Activated CD8-positive, alpha-beta T cell treated with anti-CD3 and anti-CD28 coated beads for 36 hours (primary cell): ENCODE data around the gene CLDN34. TPM values are rescaled to one million over a fixed set of nuclear protein-coding genes. Genes with fewer than 3 reads are reported as not detected.
A peak's percentile ranks its signal among the peaks of the same experiment; 100 is the strongest.

Experiments
- ATAC-seq: fragments of 200-7000 bp; cut with Tn5 transposase; one replicate; pipeline ENCODE4 v1.10.0; 2021; ENCODE audit warnings: mild to moderate bottlenecking, moderate library complexity
- CTCF ChIA-PET: fragments of 350-600 bp; sonication (Branson Sonifier 250); formaldehyde crosslinking; loops from one replicate; lab custom pipeline; 2021; ENCODE audit warnings: antibody characterized with exemption; lab: Charles Lee
- POLR2A ChIA-PET: fragments of 350-600 bp; sonication (Branson Sonifier 250); formaldehyde crosslinking; loops from one replicate; lab custom pipeline; 2021; ENCODE audit warnings: antibody characterized with exemption; lab: Charles Lee
- DNase-seq: peaks from one replicate; pipeline ENCODE4 v3.0.0-alpha.2; 2020
- H3K27ac Mint-ChIP-seq: one replicate; pipeline ENCODE4 v1.8.0; 2021; ENCODE audit warnings: mild to moderate bottlenecking, mixed read lengths
- H3K27me3 Mint-ChIP-seq: one replicate; pipeline ENCODE4 v1.8.0; 2021; ENCODE audit warnings: mixed read lengths
- H3K36me3 Mint-ChIP-seq: one replicate; pipeline ENCODE4 v1.8.0; 2021; ENCODE audit warnings: low read depth, mixed read lengths
- H3K4me1 Mint-ChIP-seq: one replicate; pipeline ENCODE4 v1.8.0; 2021; ENCODE audit warnings: low read depth, mixed read lengths
- H3K4me3 Mint-ChIP-seq: one replicate; pipeline ENCODE4 v1.8.0; 2021; ENCODE audit warnings: mild to moderate bottlenecking, moderate library complexity, mixed read lengths
- H3K9me3 Mint-ChIP-seq: one replicate; pipeline ENCODE4 v1.8.0; 2021; ENCODE audit warnings: mixed read lengths
- CTCF ChIP-seq: fragments of 200-600 bp; IDR thresholded peaks from one replicate; pipeline ENCODE4 v1.8.0; 2022; ENCODE audit warnings: antibody characterized with exemption, mild to moderate bottlenecking
- intact Hi-C: fragments of 100-400 bp; cut with micrococcal nuclease; formaldehyde crosslinking; loops from one replicate; pipeline ENCODE4 v1.10.0; 2022
- total RNA-seq, 2 experiments: library from RNA; stranded (reverse); gene quantifications; one replicate each; pipeline ENCODE4 v1.2.3, GENCODE V29; 2021

CLDN34 gene
- total RNA-seq, 2 experiments from 2014 or later, result not detected

GRCh38 chrX:9997041-9997440, 29.9 kb downstream of the CLDN34 start:
- POLR2A ChIA-PET, result interaction anchor here (0.6 to 1.8 kb wide), 4 partner anchors 15 to 124 kb away, joined by 3 to 15 read pairs (median 4); no protein-coding TSS in a partner anchor
- intact Hi-C loops, result loop anchor here (2.0 to 5.0 kb wide), 2 partner anchors 110 to 122 kb away; no protein-coding TSS in a partner anchor
- DNase-seq, result no peak
- CTCF ChIA-PET, result interaction anchor here (0.9 to 16.3 kb wide), 14 partner anchors 12 to 193 kb away, joined by 3 to 244 read pairs (median 4); no protein-coding TSS in a partner anchor
- no peaks in the 10 kb centered on the region for H3K27me3 Mint-ChIP-seq
- no peaks in the 10 kb centered on the region for H3K36me3 Mint-ChIP-seq
- no peaks in the 10 kb centered on the region for H3K9me3 Mint-ChIP-seq
- no peak for TF ChIP-seq CTCF
- peak overlapping the region; percentile 50 for H3K4me3 Mint-ChIP-seq
- ATAC-seq, result no peak
- peak overlapping the region; percentile 79 for H3K27ac Mint-ChIP-seq
- peaks cover 17% of the 10 kb centered on the region for H3K4me1 Mint-ChIP-seq

GRCh38 chrX:9997524-9997923, 30.4 kb downstream of the CLDN34 start:
- ChIA-PET CTCF (interaction anchor here (0.9 to 16.3 kb wide), 12 partner anchors 12 to 193 kb away, joined by 3 to 244 read pairs (median 4); no protein-coding TSS in a partner anchor), POLR2A (interaction anchor here (0.6 to 1.8 kb wide), 4 partner anchors 15 to 124 kb away, joined by 3 to 15 read pairs (median 4); no protein-coding TSS in a partner anchor)
- DNase-seq, result peak; percentile 86
- intact Hi-C loops, result loop anchor here (2.0 to 5.0 kb wide), 2 partner anchors 110 to 121 kb away; no protein-coding TSS in a partner anchor
- H3K27ac Mint-ChIP-seq, result peak overlapping the region; percentile 79
- H3K4me1 Mint-ChIP-seq, result peaks cover 17% of the 10 kb centered on the region
- H3K36me3 Mint-ChIP-seq, result no peaks in the 10 kb centered on the region
- no peaks in the 10 kb centered on the region for H3K27me3 Mint-ChIP-seq
- H3K4me3 Mint-ChIP-seq, result peak overlapping the region; percentile 50
- peak; percentile 92 for ATAC-seq
- no peaks in the 10 kb centered on the region for H3K9me3 Mint-ChIP-seq
- no peak for TF ChIP-seq CTCF

- CTCF ChIA-PET, result interaction anchor here (16.3 kb wide), 1 partner anchor 115 kb away, joined by 244 read pairs; no protein-coding TSS in a partner anchor
- no peak overlapping the region for H3K4me3 Mint-ChIP-seq
- no peak for TF ChIP-seq CTCF
- no peak overlapping the region for H3K27ac Mint-ChIP-seq
- no peaks in the 10 kb centered on the region for H3K27me3 Mint-ChIP-seq
- no peak for DNase-seq
- no peaks in the 10 kb centered on the region for H3K36me3 Mint-ChIP-seq
- intact Hi-C loops, result no loop called here
- no peaks in the 10 kb centered on the region for H3K9me3 Mint-ChIP-seq
- ATAC-seq, result no peak
- POLR2A ChIA-PET, result interaction anchor here (1.2 kb wide), 1 partner anchor 117 kb away, joined by 3 read pairs; no protein-coding TSS in a partner anchor
- H3K4me1 Mint-ChIP-seq, result peaks cover 33% of the 10 kb centered on the region
Measured at GRCh38 chrX:10001496-10001895, 34.3 kb downstream of the CLDN34 start.

GRCh38 chrX:10004832-10005475, 37.8 kb downstream of the CLDN34 start:
- CTCF ChIA-PET, result interaction anchor here (16.3 kb wide), 1 partner anchor 111 kb away, joined by 244 read pairs; no protein-coding TSS in a partner anchor
- TF ChIP-seq CTCF, result no peak
- no peaks in the 10 kb centered on the region for H3K9me3 Mint-ChIP-seq

GRCh38 chrX:10006086-10006485, 38.9 kb downstream of the CLDN34 start:
- H3K9me3 Mint-ChIP-seq, result no peaks in the 10 kb centered on the region
- ChIA-PET POLR2A (no interaction called here), CTCF (no interaction called here)
- peaks cover 31% of the 10 kb centered on the region for H3K4me1 Mint-ChIP-seq
- ATAC-seq (no peak), DNase-seq (no peak)
- H3K27me3 Mint-ChIP-seq, result no peaks in the 10 kb centered on the region
- H3K4me3 Mint-ChIP-seq, result no peak overlapping the region
- no peaks in the 10 kb centered on the region for H3K36me3 Mint-ChIP-seq
- intact Hi-C loops, result no loop called here
- no peak overlapping the region for H3K27ac Mint-ChIP-seq
- TF ChIP-seq CTCF, result no peak

More at GRCh38 chrX:10004832-10005475, 37.8 kb downstream of the CLDN34 start:
- no peak overlapping the region for H3K4me3 Mint-ChIP-seq
- no peaks in the 10 kb centered on the region for H3K27me3 Mint-ChIP-seq
- no peaks in the 10 kb centered on the region for H3K36me3 Mint-ChIP-seq
- intact Hi-C loops, result no loop called here
- H3K27ac Mint-ChIP-seq, result no peak overlapping the region
- no peak for DNase-seq
- POLR2A ChIA-PET, result interaction anchor here (2.4 kb wide), 1 partner anchor 107 kb away, joined by 9 read pairs; no protein-coding TSS in a partner anchor
- no peak for ATAC-seq
- H3K4me1 Mint-ChIP-seq, result peaks cover 21% of the 10 kb centered on the region
